ENCODE results near the gene RNF182. TPM values are rescaled to one million over a fixed set of nuclear protein-coding genes. Genes with fewer than 3 reads are reported as not detected.
A peak's percentile ranks its signal among the peaks of the same experiment; 100 is the strongest.

Gene RNF182
- total RNA-seq, 1 donor: 2.9 TPM

DNA sequence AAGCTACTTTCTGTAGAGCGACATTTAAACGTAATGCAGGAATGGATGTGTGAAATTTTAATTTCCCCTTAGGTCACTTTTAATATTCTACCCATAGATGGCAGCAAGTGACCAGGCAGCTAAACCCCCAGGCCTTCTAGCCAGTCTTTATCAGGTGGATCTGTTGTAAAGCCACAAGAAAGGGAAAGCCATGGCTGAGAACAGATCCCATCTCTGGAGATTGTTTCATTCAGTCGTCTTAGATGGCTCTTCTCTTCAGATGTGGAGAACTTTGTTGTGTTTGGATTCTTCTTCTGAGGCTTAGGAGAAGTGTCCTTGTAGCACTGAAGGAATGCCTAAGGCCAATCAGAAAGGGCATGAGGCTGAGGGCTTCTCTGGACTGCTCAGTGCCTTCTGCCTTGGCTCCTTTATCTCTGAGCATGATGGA lies 15.8 kb upstream of the RNF182 start:
- DNase-seq (ENCODE audit: low read depth): peak; percentile 81
- H3K4me3 ChIP-seq (ENCODE audit: low read depth, low read length): no peak overlapping the region
- TF ChIP-seq, protein P1, sequence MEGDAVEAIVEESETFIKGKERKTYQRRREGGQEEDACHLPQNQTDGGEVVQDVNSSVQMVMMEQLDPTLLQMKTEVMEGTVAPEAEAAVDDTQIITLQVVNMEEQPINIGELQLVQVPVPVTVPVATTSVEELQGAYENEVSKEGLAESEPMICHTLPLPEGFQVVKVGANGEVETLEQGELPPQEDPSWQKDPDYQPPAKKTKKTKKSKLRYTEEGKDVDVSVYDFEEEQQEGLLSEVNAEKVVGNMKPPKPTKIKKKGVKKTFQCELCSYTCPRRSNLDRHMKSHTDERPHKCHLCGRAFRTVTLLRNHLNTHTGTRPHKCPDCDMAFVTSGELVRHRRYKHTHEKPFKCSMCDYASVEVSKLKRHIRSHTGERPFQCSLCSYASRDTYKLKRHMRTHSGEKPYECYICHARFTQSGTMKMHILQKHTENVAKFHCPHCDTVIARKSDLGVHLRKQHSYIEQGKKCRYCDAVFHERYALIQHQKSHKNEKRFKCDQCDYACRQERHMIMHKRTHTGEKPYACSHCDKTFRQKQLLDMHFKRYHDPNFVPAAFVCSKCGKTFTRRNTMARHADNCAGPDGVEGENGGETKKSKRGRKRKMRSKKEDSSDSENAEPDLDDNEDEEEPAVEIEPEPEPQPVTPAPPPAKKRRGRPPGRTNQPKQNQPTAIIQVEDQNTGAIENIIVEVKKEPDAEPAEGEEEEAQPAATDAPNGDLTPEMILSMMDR (IDR thresholded peaks at IDR 0.05; ENCODE audit: insufficient read depth, low read length): peak; percentile 77

DNA sequence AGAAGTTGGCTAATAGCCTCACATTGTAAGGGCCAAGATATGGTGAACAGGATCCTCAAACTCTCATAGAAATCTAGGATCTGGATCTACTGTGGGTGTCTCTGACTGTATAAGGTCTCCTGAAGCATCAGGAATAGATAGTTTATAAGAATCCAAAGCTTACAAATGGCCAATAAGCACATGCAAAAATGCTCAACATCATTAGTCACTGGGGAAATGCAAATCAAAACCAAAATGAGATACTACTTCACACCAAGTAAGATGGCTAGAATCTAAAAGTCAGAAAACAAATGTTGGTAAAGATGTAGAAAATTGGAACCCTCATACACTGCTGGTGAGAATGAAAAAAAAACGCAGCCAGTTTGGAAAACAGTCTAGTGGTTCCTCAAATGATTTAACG lies 14.3 kb upstream of the RNF182 start:
- no peak overlapping the region for H3K4me3 ChIP-seq (ENCODE audit: low read depth, low read length)
- no peak for DNase-seq (ENCODE audit: low read depth)
- TF ChIP-seq, protein P1 (IDR thresholded peaks at IDR 0.05; ENCODE audit: insufficient read depth, low read length): no peak

DNA sequence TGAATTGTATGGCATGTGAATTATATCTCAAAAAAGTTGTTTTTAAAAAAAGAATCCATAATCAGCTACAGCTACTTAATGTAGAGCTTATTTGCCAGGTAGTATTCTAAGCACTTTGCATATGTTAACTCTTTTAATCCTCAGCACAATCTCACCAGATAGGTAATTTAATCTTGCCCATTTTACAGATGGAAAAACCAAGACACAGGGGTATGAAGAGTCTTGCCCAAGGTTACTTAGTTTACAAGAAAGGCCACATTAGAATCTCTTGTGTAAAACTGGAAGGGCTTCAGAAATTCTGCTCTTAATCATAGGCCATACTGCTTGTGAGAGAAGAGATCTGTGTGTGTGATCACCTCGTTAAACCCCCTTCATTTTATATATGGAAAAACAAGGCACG lies 13.4 kb upstream of the RNF182 start:
- DNase-seq (ENCODE audit: low read depth): no peak
- H3K4me3 ChIP-seq (ENCODE audit: low read depth, low read length): no peak overlapping the region
- TF ChIP-seq, protein P1 (IDR thresholded peaks at IDR 0.05; ENCODE audit: insufficient read depth, low read length): no peak

DNA sequence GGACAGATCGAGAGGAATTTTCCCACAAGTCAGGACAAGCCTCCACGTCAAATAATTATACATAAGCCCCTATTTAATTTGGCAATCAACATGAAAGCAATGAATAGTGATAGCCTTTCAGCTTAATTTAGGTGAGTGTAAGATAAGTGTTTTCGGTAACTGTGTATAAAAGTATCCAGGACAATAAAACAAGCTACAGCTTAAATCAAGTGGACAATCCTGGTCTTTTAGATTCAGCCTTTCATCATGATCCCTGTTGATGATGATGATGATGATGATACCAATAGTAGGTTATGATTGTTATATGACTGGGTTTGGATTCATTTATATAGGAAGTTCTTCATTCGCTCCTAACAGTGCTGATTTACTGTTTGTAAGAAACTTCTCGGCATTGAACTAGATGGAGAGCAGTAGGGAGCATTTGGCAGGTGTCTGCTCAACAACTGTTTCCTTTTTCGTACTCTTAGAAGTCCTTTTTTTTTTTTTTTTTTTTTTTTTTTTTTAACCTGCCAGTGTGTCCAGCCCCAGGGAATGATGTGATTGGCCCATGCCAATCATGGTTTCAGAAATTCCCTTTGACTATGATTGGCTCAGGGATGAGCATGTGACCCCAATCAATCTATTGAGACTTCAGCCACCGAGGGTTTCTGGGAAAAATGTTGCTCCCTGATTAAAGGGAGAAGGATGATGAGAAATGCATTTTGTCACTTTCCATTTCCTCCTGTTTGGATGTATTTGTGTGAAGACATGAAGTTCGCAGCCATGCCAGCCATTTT lies 11.3 kb upstream of the RNF182 start:
- DNase-seq (ENCODE audit: low read depth): no peak
- TF ChIP-seq, protein P1 (IDR thresholded peaks at IDR 0.05; ENCODE audit: insufficient read depth, low read length): no peak
- no peak overlapping the region for H3K4me3 ChIP-seq (ENCODE audit: low read depth, low read length)

DNA sequence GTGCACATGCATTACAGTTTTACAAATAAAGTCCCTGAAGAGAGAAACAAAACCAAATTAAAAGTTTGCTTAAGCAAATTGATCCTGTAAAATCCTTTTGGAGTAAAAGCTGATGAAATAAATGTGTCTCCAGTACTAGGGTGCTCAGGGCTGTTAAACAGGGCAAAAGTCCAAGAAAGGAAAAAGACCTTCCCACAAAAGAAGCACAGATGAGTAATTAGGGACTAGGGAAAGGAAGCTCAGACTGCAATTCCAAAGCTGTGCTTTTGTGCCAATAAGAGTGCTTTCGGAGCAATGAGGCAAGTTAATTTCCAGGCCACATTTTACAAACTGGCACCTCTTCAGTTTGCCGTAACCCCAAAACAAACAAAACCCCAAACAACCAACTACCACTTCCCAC lies 10.4 kb upstream of the RNF182 start:
- TF ChIP-seq, protein P1 (IDR thresholded peaks at IDR 0.05; ENCODE audit: insufficient read depth, low read length): no peak
- no peak overlapping the region for H3K4me3 ChIP-seq (ENCODE audit: low read depth, low read length)
- DNase-seq (ENCODE audit: low read depth): no peak

DNA sequence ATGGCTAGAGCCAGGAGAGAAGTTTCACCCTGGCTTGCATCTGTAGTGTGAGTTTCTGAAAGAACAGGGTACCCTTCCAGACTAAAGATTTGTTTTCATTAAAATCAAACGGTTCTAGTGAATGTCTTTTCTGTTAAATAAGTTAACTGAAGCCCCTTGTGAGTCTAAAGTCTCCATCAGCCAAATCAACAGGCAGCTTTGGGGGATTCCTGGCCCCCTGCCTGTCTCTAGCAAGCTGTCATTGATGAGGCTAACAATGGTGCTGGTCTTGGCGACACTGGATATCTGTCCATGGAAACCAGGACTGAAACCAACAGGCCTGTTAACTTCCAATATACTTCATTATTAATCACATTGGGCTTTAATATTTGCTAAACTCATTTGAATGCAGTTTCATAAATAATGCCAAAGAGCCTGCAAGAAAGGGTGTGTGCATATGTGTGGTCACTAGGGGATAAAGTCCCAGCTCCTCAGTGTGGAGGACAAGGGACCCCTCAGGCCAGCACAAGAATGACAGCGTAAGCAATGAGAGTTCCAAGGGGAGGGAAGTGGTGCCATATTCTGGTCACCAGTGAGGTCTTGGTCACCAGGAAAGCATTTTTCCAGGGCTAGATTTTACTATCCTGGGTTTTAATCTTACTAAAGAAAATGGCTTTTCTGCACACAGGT lies 9.1 kb upstream of the RNF182 start:
- no peak overlapping the region for H3K4me3 ChIP-seq (ENCODE audit: low read depth, low read length)
- DNase-seq (ENCODE audit: low read depth): no peak
- TF ChIP-seq, protein P1 (IDR thresholded peaks at IDR 0.05; ENCODE audit: insufficient read depth, low read length): no peak

Measured in fibroblast of the aortic adventitia (primary cell).